ENCODE results near the gene MMS22L. TPM values are rescaled to one million over a fixed set of nuclear protein-coding genes. Genes with fewer than 3 reads are reported as not detected.

The MMS22L gene
- total RNA-seq, result 19.9 TPM

GRCh38 chr6:97282726-97283617 is at the start of gene MMS22L:
MMS22L (minus strand) TSS chr6:97283216; CDS start chr6:97282477, 739 bp downstream.
- peak; percentile 90 for DNase-seq

- DNase-seq, result no peak
These were observed 39.8 kb upstream of the MMS22L start for GRCh38 chr6:97322811-97323210.

GRCh38 chr6:97322226-97322625 is 39.2 kb upstream of the MMS22L start:
- no peak for DNase-seq

GRCh38 chr6:97316978-97317377 is 34.0 kb upstream of the MMS22L start:
- no peak for DNase-seq

- no peak for DNase-seq
These were observed 29.2 kb upstream of the MMS22L start for GRCh38 chr6:97312241-97312640.

GRCh38 chr6:97306544-97307320 is 23.7 kb upstream of the MMS22L start:
- DNase-seq, result no peak

- DNase-seq, result no peak
These were observed 22.5 kb upstream of the MMS22L start for GRCh38 chr6:97305414-97306066.

GRCh38 chr6:97304701-97305100 is 21.7 kb upstream of the MMS22L start:
- no peak for DNase-seq

GRCh38 chr6:97294451-97294850 is 11.4 kb upstream of the MMS22L start:
- DNase-seq, result no peak

GRCh38 chr6:97293198-97293696 is 10.2 kb upstream of the MMS22L start:
- DNase-seq, result no peak

- no peak for DNase-seq
These were observed 9.7 kb upstream of the MMS22L start for GRCh38 chr6:97292671-97293070.

- no peak for DNase-seq
These were observed 8.9 kb upstream of the MMS22L start for GRCh38 chr6:97291896-97292295.

GRCh38 chr6:97289332-97289731 is 6.3 kb upstream of the MMS22L start:
- DNase-seq, result no peak

GRCh38 chr6:97288188-97288587 is 5.2 kb upstream of the MMS22L start:
- DNase-seq, result no peak

- DNase-seq, result no peak
These were observed 734 bp downstream of the MMS22L start for GRCh38 chr6:97282238-97282725.

- no peak for DNase-seq
These were observed 2.2 kb downstream of the MMS22L start for GRCh38 chr6:97280766-97281165.

GRCh38 chr6:97275804-97276203 is 7.2 kb downstream of the MMS22L start:
- no peak for DNase-seq

- DNase-seq, result no peak
These were observed 13.2 kb downstream of the MMS22L start for GRCh38 chr6:97269821-97270220.

GRCh38 chr6:97262676-97263075 is 20.3 kb downstream of the MMS22L start:
- DNase-seq, result no peak

GRCh38 chr6:97246842-97247241 is 36.2 kb downstream of the MMS22L start:
- no peak for DNase-seq

- no peak for DNase-seq
These were observed 42.8 kb downstream of the MMS22L start for GRCh38 chr6:97240222-97240621.

GRCh38 chr6:97231911-97232310 is 51.1 kb downstream of the MMS22L start:
- no peak for DNase-seq

- DNase-seq, result no peak
These were observed 60.1 kb downstream of the MMS22L start for GRCh38 chr6:97222903-97223302.
